AG04449 (cell line): Measurements from ENCODE around the gene MRGPRE.
A peak's percentile ranks its signal among the peaks of the same experiment; 100 is the strongest.

Experiments used
- CTCF ChIA-PET: fragments of 350-600 bp; formaldehyde crosslinking; extraction: SDS; loops from one replicate; lab custom pipeline; 2021; ENCODE audit warnings: antibody characterized with exemption; lab: Yijun Ruan, JAX
- POLR2A ChIA-PET: fragments of 400-600, 350-600 bp; formaldehyde crosslinking; extraction: SDS; loops from one replicate; lab custom pipeline; 2020; ENCODE audit warnings: antibody characterized with exemption, inconsistent platforms; lab: Yijun Ruan, JAX
- DNase-seq: peaks from one replicate; pipeline ENCODE4 v3.0.0-alpha.2; 2010; ENCODE audit warnings: low read depth, low spot score
- H3K4me3 ChIP-seq: 2 replicates; pipeline ENCODE4 v1.5.1; 2011; ENCODE audit warnings: low read depth, mild to moderate bottlenecking, control low read depth, low read length
- TF ChIP-seq, protein P1 (sequence below): IDR thresholded peaks from one replicate; pipeline ENCODE4 v1.5.1; 2011; ENCODE audit warnings: mild to moderate bottlenecking, moderate library complexity, low read length, control low read depth, inconsistent platforms; ENCODE audit not compliant: insufficient read depth; ENCODE audit errors: missing control alignments

MRGPRE gene

DNA sequence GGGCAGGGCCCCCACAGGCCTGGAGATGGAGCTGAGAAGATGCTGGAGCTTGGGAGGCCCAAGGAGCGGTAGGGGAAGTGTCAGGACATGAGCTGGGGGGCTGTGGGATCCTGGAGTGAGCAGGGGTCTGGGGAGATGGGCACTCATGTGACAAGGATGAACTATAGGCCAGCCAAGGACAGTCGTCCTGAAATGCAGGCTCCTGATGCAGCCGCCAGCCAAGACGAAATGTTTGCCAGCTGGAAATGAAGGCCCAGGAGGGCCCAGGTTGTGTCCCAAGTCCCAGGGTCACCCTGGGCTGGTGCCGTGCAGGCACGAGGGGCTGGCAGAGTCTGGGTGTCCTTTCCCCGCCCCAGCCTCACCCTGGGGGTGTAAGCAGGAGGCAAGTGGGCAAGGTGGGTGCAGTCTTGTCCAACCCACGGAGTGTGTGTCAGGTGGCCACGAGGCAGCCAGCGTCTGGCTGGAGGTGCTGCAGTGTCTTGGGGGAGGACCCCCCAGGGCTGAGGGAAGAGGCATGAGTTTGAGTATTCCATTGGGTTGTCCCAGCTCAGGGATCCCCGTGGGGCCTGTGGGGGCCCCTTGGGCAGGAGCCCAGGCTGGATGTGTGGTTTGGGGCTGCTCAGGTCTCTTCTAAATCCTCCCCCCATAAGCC, 35.0 kb downstream of the MRGPRE start:
- POLR2A ChIA-PET, result no interaction called here
- CTCF ChIA-PET, result interaction anchor here (1.2 to 2.6 kb wide), 2 partner anchors 11 to 18 kb away, joined by 4 to 11 read pairs; no protein-coding TSS in a partner anchor
- no peak for DNase-seq

DNA sequence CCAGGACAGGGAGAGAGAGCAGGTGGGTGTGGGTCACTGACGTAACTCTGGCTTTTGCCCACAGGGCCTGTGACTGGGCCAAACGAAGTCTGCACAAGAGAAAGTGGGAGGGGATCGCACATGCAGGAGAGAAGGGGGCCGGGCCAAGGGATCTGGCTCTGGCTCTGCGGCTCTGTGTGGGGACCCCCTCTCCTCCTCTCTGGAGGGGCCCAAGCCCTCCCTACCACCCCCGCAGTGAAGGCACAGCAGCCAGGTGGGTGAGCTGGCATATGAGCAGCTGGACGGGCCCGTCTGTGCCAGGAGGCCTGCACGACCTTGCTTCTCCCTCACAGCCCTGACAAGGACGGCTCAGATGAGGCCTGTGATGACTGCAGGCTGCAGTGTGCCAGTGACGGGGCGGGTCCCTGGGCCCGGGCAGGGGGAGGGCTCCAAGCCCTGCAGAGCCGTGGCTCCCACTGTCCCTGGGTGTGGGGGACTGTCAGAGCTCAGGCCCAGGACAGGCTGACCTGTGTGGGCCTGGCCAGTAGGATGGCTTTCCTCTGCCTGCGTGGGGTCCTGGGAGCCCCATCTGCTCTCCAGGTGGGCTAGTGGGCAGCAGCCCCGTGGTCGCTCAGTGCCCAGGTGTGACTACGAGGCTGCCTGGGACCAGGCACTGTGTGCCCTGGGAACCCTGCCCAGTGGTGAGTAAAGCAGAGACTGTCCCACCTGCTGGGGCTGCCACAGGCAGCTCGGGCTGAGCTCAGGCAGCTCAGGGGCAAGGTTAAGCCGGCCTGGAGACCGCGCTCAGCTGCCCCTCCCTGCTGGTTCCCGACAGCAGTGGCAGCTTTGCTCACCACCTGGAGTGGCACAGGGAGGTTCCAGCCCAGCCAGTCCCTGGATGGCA, 35.8 kb downstream of the MRGPRE start:
- H3K4me3 ChIP-seq, result no peak overlapping the region
- ChIA-PET CTCF (interaction anchor here (1.2 to 2.6 kb wide), 4 partner anchors 11 to 106 kb away, joined by 4 to 11 read pairs (median 5); no protein-coding TSS in a partner anchor), POLR2A (no interaction called here)
- TF ChIP-seq, protein P1, sequence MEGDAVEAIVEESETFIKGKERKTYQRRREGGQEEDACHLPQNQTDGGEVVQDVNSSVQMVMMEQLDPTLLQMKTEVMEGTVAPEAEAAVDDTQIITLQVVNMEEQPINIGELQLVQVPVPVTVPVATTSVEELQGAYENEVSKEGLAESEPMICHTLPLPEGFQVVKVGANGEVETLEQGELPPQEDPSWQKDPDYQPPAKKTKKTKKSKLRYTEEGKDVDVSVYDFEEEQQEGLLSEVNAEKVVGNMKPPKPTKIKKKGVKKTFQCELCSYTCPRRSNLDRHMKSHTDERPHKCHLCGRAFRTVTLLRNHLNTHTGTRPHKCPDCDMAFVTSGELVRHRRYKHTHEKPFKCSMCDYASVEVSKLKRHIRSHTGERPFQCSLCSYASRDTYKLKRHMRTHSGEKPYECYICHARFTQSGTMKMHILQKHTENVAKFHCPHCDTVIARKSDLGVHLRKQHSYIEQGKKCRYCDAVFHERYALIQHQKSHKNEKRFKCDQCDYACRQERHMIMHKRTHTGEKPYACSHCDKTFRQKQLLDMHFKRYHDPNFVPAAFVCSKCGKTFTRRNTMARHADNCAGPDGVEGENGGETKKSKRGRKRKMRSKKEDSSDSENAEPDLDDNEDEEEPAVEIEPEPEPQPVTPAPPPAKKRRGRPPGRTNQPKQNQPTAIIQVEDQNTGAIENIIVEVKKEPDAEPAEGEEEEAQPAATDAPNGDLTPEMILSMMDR, result no peak
- no peak for DNase-seq

More for the DNA sequence above, 35.0 kb downstream of the MRGPRE start:
- H3K4me3 ChIP-seq, result no peak overlapping the region
- TF ChIP-seq, protein P1, result no peak

DNA sequence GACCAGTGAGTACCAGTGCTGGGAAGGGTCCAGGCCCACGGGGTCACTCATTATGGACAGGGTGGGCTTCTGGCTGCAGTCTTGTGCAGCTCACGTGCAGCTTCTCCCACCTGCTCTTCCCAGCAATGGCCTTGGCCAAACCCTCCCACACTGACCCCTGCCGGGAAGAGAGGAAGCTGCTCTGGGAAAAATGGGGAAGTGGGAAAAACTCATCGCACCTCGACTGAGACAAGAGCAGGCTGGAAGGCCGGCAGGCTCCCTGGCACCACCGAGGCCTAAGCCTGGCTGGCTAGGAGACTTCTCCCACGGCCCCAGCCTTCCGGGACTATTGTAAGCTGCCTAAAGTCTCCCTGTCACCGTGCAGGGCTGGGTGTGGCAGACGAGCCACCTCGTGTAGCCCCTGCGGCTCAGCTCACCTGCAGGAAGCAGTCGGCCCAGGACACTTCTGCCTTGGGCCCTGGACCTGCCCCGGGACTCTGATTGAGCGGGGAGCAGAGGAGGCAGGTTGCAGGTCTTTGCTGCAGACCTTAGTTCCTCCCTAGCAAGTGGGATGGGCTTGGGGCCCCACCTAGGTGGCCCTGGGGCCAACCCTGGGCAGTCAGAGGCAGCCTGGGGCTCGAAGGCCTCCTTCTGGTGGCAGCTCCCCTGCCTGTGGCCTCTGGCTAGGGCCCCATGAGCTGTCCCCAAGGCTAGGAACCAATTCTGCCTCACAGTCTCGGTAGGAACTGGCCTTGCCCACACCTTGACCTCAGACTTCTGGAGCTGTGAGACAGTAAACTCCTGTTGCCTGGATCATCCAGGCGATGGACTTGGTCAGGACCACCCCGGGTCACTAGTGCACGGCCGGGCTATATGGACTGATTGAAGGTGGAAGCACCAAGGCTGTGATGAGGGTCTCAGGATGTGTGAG, 36.7 kb downstream of the MRGPRE start:
- POLR2A ChIA-PET, result no interaction called here
- TF ChIP-seq, protein P1, result peak; percentile 38
- CTCF ChIA-PET, result interaction anchor here (1.1 to 2.6 kb wide), 4 partner anchors 9 to 105 kb away, joined by 5 to 11 read pairs (median 5); no protein-coding TSS in a partner anchor
- DNase-seq, result no peak
- H3K4me3 ChIP-seq, result no peak overlapping the region

DNA sequence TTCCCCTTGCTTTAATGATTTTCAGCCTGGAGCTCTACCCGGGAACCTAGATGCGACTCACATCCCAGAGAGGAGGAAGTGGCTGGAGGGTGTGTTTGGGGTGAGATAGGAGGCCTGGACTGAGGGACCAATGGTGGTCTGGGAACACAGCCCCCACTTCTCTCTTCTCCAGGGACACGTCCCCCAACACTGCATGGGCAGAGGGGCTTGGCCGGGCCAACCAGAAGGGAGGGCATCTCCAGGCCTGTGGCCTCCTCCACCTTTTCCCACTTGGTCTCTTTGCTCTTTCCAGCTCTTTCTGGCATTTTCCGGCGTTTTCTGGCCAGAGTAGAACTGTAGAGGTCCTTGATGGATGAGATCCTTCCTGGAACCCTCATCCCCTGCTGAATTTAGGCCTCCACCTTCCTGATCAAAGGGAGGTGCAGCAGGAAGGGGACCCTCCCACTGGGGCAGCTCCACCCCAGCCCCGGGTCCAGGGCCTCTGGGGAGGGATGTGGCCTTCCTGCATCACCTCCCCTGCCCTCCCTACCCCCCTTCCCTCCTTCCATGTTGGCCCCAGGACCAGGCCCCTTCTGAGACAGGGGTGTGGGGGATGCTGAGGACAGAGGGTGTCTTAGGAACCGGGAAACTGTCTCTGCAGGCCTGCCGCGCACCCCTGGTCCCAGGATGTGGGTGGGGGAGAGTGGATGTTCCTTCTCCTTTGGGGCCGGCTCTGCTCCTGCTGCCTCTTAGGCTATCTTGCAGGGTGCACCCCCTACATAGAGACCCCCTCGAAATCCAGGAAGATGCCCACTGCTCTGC, 38.0 kb downstream of the MRGPRE start:
- CTCF ChIA-PET, result no interaction called here
- POLR2A ChIA-PET, result no interaction called here
- TF ChIP-seq, protein P1, result no peak
- DNase-seq, result no peak
- H3K4me3 ChIP-seq, result no peak overlapping the region

DNA sequence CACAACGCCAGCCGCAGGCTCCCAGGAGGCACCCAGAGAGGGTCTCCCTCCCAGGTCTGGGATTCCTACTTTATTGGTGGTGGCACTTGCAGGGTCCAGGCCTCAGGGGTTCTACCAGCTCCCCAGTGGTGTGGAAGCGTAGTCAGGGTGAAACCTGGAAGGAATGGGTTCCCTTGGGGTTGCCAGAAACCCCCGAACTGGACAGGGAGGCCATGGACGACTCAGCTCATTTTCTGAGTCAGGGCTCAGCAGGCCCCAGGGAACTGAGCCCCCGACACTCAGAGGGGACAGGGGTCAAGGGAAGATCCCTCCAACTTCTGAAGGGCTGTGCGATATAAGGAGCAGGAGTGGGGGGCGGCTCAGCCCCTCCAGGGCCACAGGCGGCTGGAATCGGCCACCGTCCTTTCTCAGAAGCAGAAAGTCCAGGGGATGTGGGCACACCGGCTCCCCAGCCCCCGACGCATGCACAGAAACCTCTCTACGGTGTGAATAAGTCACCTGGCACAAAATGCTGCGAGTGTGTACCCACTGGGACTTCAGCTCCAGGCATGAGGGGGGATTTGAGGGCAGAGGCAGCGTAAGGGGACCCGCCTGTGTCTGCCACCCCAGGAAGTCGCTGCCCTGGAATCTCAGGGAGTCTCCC, 38.7 kb downstream of the MRGPRE start:
- H3K4me3 ChIP-seq, result no peak overlapping the region
- TF ChIP-seq, protein P1, result no peak
- no peak for DNase-seq
- POLR2A ChIA-PET, result no interaction called here
- CTCF ChIA-PET, result no interaction called here
